GM11168 (cell line): ENCODE data around the gene CFL1.

ENCODE experiments used
- in situ Hi-C: fragments of 300-500 bp; cut with MboI; formaldehyde crosslinking; loops from one replicate; pipeline ENCODE4 v1.12.0; 2022; ENCODE audit warnings: low sequenced_read_pairs; ENCODE audit not compliant: unreplicated experiment

Gene CFL1

GRCh38 chr11:65870706-65871681, 13.0 kb upstream of the CFL1 start:
- in situ Hi-C loops, result no loop called here

DNA sequence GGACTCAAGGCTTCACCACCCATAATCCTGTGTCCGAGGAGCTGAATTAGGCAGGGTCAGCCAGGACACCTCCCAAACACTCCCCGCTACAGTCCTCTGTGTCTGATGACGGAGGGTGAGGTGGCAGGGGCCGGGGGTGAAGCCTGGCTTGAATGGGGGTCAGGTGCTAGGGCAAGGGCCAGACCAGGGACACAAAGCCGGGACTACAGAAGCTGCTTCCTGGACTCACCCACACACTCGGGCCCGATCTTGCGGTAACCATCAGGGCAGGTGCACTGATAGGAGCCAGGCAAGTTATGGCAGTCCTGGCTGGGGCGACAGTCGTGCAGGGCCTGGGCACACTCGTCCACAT, 12.3 kb upstream of the CFL1 start:
- in situ Hi-C loops, result no loop called here

DNA sequence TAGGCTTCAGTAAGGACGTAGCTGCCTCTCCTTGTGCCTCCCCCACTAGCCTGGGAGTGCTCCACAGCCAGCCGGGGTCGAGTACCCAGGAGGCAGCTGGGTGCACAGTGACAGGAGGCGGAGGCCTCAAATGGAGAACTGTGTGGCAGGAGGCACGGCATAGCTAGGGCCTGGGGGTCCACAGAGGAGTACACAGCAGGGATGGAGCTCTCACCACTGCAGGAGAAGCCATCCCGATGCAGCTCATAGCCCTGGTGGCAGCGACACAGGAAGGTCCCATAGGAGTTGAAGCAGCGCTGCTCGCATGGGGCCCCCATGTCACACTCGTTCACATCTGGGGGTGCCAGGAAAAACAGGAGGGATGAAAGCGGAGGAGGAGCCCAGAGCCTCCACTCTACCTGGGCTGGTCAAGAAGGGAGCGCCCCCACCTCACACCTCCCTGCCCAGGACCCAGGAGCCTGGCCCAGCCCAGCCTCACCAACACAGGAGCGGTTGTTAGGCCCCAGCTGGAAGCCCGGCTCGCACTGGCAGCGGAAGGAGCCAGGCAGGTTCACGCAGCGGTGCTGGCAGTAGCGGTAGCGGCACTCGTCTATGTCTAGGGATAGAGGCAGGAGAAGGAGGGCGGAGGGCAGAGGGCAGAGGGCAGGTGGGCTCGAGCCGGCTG, 11.8 kb upstream of the CFL1 start:
- in situ Hi-C loops, result no loop called here

- in situ Hi-C loops, result no loop called here
Observed at GRCh38 chr11:65868907-65869306, 10.9 kb upstream of the CFL1 start.

DNA sequence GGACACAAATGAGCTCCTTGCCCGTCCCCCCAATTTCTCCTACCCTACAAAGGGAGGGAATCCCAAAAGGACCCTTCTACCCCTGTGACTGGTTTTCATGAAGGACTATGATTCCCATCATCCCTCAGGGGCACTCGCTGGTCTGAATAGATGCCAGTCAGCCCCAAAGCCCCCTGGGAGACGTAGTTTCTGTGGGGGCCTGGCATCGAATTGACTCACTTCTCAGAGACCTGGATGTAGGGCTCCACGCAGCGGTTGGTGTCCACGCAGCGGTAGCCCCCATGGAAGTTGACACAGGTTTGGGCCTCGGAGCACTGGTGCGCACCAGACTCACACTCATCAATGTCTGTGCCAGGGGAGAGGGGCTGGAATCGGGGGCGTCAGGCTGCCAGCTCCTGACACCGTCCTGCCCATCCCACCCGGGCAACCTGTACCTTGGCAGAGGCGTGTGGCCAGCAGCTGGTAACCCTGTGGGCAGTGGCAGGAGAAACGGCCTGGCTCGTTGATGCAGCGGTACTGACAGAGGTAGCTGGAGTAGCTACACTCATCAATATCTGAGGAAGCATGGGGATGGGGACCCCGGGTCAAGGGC, 10.2 kb upstream of the CFL1 start:
- in situ Hi-C loops, result no loop called here

GRCh38 chr11:65867284-65868071, 9.5 kb upstream of the CFL1 start:
- in situ Hi-C loops, result no loop called here

DNA sequence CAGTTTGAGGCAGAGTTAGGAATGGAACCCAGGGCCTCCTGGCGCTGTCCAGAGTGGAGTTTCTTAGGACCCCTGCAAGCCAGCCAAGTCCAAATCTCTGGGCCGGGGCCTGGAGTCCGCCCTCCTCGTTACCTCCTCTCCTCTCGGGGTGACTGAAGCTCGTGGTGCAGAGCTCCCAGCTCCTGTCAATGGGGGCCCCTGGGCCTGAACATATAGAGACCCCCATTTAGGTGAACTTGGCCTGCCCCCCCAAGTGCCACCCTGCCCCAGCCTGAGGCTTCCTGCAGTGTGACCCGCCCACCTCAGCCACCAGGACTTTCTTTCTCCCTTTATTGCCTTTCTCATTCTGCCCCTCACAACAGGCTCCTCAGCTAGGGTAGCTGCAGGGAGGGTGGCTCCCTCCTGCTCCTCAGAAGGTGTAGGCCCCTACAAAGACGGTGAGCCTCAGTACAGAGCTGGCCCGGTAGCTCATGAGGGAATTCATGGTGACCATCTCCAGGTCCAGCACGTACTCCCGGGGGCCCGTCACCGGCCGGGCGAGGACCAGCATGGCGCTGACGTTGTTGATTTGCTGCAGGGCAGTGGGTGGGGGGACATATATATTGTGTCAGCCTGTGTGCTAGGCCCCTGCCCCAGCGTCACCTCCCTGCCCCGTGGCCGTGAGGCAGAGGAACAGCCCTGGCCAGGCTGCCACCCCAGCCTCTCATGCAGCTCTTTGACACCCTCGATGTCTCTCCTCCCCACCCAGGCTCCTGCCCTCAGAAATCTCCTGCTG, 8.7 kb upstream of the CFL1 start:
- in situ Hi-C loops, result no loop called here

GRCh38 chr11:65865550-65866172, 7.7 kb upstream of the CFL1 start:
- in situ Hi-C loops, result no loop called here

DNA sequence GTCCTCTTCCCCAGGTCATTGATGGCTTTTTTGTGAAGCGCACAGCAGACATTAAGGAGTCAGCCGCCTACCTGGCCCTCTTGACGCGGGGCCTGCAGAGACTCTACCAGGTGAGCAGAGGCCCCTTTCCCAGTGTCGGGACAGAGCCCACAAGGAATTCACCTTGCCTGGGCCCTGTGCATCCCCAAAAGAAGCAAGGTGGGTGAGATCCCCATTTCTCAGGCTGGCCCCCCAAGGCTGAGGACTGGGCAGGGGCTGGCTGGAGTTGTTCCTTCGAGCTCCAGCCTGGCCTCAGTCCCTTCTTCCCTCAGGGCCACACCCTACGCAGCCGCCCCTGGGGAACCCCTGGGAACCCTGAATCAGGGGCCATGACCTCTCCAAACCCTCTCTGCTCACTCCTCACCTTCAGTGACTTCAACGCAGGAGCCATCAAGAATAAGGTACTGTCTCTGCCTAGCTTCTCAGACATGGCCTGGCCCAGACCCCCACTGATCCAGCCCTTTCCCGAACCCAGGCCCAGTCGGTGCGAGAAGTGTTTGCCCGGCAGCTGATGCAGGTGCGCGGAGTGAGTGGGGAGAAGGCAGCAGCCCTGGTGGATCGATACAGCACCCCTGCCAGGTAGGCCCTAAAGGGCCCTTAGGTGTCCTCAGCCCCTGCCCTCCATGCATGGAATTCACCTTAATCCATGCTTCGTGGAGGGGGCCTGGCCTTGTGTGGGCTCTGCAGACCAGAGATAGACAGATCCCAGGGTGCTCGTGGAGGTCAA, 6.9 kb upstream of the CFL1 start:
- in situ Hi-C loops, result no loop called here

DNA sequence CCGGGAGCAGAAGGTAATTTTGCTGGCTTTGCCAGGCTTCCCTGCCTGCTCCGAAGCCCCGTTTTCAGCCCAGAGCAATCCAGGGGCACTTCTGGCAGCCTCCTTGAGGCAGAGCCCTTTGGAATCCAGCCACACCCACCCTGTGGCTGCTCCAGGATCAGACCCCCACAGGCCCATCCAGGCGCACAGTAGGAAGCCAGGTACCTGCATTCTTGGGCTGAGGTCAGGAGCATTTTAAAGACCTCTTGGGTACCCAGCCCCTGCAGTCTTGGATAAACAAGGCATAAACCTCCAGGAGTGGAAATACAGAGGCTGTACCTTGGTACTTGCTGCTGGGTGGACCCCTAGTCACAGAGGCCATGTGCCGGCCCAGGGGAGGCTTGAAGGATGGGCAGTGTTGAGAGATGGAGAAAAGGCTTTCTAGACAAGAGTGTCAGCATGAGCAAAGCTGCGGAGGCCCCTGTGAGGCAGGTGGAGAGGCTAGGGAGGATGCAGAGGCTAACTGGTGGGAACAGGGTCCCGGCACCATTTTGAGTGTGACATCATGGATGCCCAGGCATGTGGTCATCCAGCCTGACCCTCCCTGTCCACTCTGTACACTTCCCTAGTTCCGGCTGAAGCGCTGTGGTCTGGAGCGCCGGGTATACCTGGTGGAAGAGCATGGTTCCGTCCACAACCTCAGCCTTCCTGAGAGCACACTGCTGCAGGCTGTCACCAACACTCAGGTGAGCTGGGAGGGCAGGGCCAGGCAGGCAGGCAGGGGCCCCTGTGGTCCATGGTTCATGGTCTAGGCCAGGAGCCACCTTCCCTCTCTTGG, 6.1 kb upstream of the CFL1 start:
- in situ Hi-C loops, result no loop called here

DNA sequence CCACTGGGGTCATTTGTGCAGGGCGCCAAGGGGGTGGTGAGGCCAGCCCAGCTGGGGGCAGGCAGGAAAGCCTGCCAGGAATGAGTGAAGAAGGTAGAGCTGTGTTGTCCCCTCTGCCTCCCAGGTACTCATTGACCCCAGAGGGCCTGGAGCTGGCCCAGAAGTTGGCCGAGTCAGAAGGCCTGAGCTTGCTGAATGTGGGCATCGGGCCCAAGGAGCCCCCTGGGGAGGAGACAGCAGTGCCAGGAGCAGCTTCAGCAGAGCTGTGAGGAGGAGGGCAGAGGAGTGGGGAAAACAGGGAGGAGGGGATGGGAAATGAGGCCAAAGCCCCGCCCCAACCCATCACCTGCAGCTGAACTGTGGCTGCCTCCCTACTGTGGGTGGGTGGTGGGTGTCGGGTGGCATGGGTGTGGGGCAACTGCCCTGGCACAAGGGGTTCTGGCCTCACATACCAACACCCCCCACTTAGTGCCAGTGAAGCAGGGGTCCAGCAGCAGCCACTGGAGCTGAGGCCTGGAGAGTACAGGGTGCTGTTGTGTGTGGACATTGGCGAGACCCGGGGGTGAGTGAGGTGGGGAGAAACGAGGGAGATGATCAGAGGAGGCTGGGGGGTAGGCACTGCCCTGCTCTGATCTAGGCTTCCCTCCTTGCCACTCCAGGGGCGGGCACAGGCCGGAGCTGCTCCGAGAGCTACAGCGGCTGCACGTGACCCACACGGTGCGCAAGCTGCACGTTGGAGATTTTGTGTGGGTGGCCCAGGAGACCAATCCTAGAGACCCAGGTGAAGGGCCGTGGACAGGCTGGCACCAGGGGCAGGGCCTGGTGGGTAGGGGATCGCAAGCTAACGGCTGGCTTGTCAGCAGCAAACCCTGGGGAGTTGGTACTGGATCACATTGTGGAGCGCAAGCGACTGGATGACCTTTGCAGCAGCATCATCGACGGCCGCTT, 5.2 kb upstream of the CFL1 start:
- in situ Hi-C loops, result no loop called here

DNA sequence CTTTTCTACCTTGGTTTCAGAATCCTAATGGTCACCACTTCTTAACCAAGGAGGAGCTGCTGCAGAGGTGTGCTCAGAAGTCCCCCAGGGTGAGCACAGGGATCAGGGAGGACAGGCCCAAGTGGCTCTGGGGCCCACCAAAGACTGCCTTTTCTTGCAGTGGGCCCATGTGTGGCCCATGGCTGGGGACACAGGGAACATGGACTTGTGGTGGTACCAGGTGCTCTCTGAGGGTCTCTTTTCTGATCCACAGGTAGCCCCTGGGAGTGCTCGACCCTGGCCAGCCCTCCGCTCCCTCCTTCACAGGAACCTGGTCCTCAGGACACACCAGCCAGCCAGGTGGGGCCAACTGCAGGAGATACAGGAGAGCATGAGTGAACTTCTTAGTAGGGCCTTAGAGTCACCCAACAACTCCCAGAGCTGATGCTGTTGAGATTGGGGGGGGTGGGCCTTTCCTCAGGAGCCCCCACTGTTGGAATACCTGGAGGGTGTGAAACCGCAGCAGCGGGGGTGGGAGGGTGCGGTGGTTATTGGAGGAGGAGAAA, 4.3 kb upstream of the CFL1 start:
- in situ Hi-C loops, result no loop called here

DNA sequence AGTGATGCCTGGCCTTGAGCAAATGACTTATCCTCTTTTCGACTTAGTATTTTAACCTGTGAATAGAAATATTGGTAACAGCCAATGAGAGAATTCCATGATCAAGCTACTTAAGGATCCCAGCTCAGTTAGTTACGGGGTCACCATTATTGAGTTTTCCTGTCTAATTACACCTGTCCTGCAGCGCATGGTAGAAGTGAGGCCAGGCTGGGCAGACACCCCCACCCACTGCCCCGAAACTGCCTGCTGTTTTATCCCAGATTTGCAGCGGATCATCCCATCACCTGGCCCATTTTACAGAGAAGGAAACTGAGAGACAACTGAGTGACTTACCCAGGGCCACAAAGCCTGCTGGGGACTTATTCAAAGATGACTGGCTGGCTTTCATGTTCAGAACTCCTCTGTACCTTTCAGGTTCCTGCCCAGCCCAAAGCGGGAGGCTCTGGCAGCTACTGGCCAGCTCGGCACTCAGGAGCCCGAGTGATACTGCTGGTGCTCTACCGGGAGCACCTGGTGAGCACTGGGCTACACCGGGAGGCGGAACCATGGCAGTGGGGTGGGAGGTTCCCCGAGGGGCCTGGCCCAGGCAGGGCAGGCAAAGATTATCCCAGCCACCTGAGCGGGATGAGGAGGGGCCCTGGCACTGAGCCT, 3.7 kb upstream of the CFL1 start:
- in situ Hi-C loops, result no loop called here

- in situ Hi-C loops, result no loop called here
Observed at GRCh38 chr11:65861165-65861505, 3.2 kb upstream of the CFL1 start.

DNA sequence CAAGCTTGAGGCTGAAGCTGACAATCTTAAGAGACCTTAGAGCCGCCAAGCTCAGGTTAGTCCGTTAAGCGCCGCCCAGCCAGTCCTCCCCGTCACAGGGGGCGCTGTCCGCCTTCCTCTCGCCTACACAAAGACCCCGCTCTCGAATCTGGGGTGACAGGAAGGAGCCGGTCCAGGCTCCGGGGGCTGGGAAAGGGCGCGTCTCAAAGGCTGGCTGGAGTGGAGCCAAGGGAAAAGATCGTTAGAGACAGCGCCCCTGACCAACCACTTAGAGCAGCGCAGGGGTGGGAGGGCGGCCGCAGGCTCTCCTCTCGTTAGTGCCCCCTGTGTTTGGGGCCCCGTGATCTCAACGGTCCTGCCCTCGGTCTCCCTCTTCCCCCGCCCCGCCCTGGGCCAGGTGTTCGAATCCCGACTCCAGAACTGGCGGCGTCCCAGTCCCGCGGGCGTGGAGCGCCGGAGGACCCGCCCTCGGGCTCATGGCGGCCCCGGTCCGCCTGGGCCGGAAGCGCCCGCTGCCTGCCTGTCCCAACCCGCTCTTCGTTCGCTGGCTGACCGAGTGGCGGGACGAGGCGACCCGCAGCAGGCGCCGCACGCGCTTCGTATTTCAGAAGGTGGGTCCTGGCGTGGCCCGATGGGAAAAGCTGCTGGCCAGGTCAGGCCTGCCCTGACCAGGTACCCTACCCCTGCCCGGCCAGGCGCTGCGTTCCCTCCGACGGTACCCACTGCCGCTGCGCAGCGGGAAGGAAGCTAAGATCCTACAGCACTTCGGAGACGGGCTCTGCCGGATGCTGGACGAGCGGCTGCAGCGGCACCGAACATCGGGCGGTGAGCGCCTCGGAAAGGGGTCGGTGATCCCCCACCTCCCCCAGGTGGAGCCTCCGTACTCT, 2.5 kb upstream of the CFL1 start, which contains the start of gene MUS81:
TSS of gene MUS81 (plus strand) at position 156 of the 887 bp plus-strand sequence. CDS start at position 477, 321 bp downstream.
- in situ Hi-C loops, result no loop called here
